HK-2 (cell line): ENCODE measurements around the gene NSL1.

Source experiments
- DNase-seq: peaks from one replicate; pipeline ENCODE4 v3.0.0-alpha.2; 2018; ENCODE audit not compliant: unreplicated experiment

NSL1 gene

DNA sequence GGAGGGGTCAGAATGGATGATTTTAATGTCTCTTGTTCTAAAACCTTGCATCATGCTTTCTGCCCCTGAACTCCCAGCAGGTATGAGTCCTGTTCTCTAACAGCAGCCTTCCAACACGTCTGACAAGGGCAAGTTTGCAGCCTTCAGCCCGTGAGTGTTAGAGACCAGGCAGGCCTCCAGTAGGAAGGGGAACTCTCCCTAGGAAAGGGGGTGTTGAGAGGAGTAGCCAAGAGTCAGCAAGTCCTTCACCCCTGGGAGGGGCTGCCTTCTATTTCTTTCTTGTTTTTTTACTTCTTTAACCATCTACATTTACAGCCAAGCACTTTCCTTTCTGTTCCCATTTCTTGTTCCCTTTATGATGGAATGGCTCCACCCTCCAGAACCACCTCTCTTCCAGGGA lies 106.1 kb downstream of the NSL1 start:
- no peak for DNase-seq

DNA sequence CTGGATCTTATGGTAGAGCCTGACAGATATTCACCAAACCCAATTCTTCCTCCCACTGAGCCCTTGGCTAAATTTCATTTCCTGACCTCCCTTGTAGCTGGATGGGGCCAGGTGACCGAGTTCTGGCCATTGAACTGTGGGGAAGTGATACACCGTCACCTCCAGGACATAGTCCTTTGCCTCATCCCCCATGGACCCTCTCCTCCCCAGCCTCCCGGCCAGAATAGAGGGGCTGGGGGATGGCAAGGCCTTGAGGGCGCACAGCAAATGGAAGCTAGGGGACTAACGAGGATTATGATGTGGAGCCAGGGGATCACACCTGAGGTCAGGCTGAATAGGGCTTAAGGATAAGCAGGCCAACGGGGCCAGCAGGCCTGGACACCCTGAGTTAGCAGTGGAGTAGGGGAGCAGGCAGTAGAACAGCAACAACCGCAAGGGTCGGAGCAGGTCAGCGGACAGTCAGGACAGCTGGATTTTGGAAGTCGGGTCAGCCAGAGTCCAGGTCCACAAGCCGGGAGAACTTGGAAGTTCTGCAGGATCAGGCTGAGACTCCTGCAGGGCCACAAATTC lies 107.0 kb downstream of the NSL1 start:
- DNase-seq, result no peak

DNA sequence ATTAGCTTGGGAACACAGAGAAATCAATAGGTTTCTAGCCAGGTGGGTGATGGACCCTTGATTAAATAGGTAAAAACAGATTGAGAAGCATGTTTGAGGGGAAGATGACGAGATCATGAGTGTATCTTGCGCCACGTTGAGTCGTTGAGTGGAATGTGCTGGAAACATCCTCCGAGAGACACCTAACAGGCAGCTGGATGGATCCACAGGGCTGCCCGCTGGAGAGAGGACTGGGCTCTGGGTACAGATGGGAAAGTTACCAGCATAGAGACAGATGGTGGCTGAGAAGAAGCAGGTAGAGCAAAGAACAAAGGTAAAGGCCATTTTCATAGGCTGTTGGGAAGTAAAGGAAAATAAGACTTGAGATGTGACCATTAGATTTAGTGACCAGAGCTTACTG lies 107.5 kb downstream of the NSL1 start:
- no peak for DNase-seq

DNA sequence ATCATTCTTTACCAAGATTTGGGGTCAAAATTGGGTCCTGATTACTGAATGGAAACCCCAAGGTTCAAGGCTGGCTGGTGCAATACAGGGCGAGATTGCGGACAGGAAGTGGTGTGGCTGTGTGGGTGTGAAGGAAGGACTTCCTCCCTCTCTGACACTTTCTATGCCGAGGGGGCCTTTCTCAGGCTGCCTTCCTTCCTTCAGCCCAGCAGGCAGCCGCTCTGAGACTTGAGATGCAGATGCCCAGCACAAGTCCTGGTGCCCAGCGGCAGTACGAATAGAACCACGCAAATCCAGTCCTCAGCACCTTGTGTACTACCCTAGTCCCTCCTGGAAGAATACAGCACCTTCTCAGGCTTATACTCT lies 108.2 kb downstream of the NSL1 start:
- DNase-seq, result no peak

DNA sequence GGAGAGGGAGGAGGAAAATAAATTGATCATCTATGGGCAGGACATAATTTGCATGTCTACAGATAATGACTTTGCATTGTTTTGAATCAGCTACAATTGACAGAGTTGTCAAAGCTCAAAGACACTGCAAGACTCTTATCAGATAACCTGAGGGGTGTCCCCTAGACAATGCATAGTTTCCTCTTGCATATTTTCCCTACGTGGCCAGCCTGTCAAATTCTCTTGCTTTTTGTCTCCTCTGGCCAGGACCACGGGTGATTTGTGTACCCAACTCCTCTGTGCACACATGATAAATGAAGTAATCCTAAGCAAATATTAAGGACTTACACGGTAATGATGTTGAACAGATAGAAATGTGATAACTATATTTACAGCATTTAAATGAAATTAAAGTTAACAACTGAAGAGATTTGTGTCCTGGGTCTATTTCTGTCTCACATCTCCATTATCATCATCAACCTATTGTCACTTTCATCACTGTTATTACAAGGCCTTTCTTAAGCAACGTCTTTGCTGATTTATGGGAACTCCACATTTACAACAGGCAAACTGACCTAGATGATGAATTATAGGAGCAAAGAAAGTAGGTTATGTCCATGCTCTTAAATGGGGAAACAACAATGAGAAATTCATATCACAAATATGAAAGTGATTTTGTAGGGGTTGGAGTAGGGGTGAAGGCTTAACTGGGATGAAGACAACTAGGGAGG lies 110.7 kb downstream of the NSL1 start:
- DNase-seq, result no peak

DNA sequence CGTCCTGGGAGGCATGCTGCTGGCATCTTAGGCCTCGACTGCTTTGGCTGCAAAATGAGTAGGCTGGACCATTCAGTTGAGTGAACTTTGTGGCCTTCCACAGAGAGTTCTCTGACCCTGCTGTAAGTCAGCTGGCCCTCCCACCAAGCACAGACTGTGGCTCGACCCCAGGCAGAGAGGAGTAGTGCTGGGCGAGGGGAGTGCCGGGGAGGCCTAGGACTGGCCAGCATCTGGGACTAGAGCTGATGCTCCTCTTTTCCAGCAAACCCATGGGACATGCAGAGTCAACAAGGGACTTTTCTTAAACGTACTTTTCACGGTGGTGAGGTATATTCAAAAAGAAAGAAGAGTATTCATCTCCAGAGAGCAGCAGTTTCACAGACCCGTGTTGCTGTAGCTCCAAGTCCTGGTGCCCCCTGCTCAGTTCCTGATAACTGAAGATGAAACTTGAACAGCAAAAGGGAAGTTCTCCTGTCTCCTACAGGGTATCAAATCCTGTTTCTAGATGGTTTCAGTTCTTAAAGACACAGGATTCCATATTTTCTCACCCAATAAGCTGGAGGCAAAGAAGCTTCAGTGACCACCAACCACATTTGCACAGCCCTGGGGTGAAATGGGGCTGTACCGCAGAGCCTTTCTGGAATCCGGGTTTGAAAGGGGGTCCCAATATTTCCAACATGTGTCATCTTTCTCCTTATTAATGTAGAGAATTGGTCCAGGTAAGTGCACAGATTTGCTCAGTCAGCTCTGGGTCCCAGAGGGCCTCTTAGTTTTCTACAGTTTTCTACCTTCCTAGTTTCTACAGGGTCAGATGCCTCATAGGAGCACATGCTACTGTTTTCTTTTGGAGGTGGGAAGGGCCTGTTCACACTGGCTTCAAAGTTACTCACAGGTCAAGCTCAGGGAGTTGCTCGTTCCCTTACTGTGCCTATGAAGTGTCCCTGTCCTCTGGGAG lies 112.8 kb downstream of the NSL1 start:
- DNase-seq, result no peak

DNA sequence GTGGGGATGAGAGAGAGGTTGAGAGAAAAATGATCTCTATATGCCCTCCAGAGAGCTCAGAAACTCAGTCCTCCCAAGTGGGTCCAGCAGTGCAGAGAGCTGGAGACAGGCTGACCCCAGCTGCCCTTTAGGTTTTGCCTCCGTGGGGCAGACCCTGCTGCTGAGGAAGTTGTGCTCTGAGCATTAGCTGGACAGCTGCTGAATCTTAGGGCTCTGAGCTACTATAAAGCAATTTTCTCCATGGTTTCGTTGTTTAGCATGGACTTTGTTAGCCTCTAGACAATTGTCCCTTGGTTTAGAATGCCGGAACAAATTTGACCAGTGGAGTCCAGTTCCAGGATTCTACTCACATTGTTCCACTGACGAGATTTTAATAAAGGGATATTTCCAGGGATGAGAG lies 114.0 kb downstream of the NSL1 start:
- DNase-seq, result no peak

DNA sequence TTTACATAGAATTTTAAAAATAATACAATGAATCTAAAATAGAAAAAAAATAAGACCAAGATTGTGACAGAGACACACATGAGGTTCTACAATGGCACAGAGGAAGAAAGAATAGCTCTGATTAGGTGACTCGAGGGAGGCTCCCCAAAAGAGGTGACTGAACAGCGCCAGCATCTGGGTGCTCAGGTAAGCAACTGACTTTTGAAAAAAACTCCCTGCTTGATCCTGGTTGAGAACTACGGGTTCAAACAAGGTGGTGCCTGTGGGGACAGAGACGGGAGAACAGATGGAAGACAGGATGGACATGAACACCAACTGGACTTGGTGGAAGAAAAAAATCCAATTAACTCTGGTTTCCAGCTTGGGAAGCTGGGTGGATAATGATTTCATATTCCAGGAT lies 114.4 kb downstream of the NSL1 start:
- no peak for DNase-seq
